MM.1S (cell line): ENCODE measurements around the gene RGS8.

Experiments used
- CTCF ChIP-seq: fragments of 300-600 bp; sonication (generic); IDR thresholded peaks from 2 replicates; pipeline ENCODE4 v1.5.1; 2016; ENCODE audit warnings: antibody characterized with exemption, low read length, mixed read lengths
- EZH2 ChIP-seq: fragments of 300-600 bp; sonication (generic); optimal IDR thresholded peaks from 2 replicates; pipeline ENCODE3; 2017; ENCODE audit warnings: low read depth, mild to moderate bottlenecking, antibody characterized with exemption, low read length, mixed read lengths
- EZH2phosphoT487 ChIP-seq: fragments of 300-600 bp; sonication (generic); IDR thresholded peaks from 2 replicates; pipeline ENCODE4 v1.6.1; 2018; ENCODE audit warnings: antibody characterized with exemption, low read length

GRCh38 chr1:182662956-182663355, 21.4 kb downstream of the RGS8 start:
- no peak for TF ChIP-seq CTCF
- TF ChIP-seq EZH2 = no peak
- TF ChIP-seq EZH2phosphoT487 = no peak
